Body of pancreas (tissue), 4 donors: ENCODE results near the gene TXLNB. TPM values are rescaled to one million over a fixed set of nuclear protein-coding genes. Genes with fewer than 3 reads are reported as not detected.

Source experiments
- ATAC-seq: fragments of 150-250 bp; one replicate; pipeline ENCODE4 v1.9.1; 2016
- DNase-seq, 4 donors: peaks; one replicate each; pipeline ENCODE4 v3.0.0-alpha.2; 2019
- H3K27ac ChIP-seq, 4 donors: fragments of 200-600 bp; sonication (generic); 1 replicate in 3 of 4; 2 replicates in 1 of 4; pipeline versions ENCODE4 v1.5.1 to v1.6.1; 2016 to 2019; ENCODE audit warnings: mild to moderate bottlenecking in 1 of 4, mixed read lengths in 1 of 4, moderate library complexity in 1 of 4
- H3K27me3 ChIP-seq, 2 donors: fragments of 200-600 bp; sonication (generic); one replicate each; pipeline ENCODE4 v1.6.0; 2016; ENCODE audit warnings: mild to moderate bottlenecking in 1 of 2
- H3K36me3 ChIP-seq, 2 donors: fragments of 200-600 bp; sonication (generic); replicated peaks in 1 of 2; 2 replicates each; pipeline ENCODE4 v1.5.1; 2016; ENCODE audit warnings: low read depth in 2 of 2; ENCODE audit not compliant: insufficient read depth in 1 of 2
- H3K4me1 ChIP-seq: fragments of 200-600 bp; sonication (generic); one replicate; pipeline ENCODE4 v1.6.0; 2016
- H3K4me3 ChIP-seq, 2 donors: fragments of 200-600 bp; sonication (generic); 1 replicate in 1 of 2; 2 replicates in 1 of 2; pipeline ENCODE4 v1.5.1; 2016 to 2019
- H3K9me3 ChIP-seq, 3 donors: fragments of 200-600 bp; sonication (generic); 1 replicate in 2 of 3; 2 replicates in 1 of 3; pipeline ENCODE4 v1.5.1; 2016
- POLR2A ChIP-seq, 3 donors: fragments of 450-650 bp; IDR thresholded peaks; one replicate each; pipeline ENCODE4 v1.6.1; 2016; ENCODE audit warnings: antibody characterized with exemption in 3 of 3, mild to moderate bottlenecking in 2 of 3
- WGBS, 2 donors: methylation state at CpG; one replicate each; pipeline ENCODE4 v1.1.5; 2017; 5-methylcytosine and 5-hydroxymethylcytosine counted together
- intact Hi-C: fragments of 100-400 bp; cut with DNase I; formaldehyde crosslinking; loops from one replicate; pipeline ENCODE4 v1.15.1; 2023
- total RNA-seq, 2 donors: library from RNA; depleted of rRNA; stranded (reverse); fragments of >200 nt; gene quantifications; one replicate each; pipeline ENCODE4 v1.1.0, GENCODE V29; 2016
- TF ChIP-seq, protein P1 (sequence below), 7 experiments: fragments of 450-650 bp in 4 of 7; fragments of 200-600 bp in 3 of 7; sonication (generic) in 3 of 7; IDR thresholded peaks; one replicate each; pipeline ENCODE4 v1.5.1; 2016 to 2019; ENCODE audit warnings: antibody characterized with exemption in 7 of 7

Gene TXLNB
- total RNA-seq, 2 donors from 2014 or later, result not detected

DNA sequence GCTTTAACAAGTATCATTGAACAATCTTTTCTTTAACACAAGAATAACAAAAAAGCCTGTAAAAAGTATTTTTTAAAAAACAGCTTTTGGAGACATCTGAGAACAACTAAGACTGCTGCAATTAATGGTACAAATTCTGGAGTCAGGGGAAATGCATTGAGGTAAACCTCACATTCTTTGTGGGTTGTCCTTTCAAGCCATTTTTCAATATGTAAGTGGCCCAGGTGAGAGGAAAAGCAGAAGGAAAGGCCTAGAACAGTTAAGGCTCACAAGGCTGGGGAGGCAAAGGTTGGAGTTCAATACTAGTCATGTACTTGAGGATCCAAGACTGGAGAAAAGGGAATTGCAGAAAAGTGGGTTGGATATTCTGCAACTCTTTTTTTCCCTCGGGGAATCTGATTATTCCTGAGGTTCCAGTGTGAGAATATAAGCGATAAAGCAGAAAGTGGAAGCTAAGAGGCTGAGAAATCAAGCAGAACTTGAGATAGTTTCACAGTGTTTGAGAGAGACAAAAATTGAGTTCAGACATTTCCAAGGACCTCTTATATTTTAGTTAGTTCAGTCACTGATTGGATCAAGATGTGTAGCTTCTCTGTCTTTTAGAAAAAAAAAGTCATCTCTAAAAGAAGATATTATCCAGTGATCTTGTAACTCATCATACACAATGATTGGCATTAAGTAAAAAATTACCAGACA, 25.0 kb upstream of the TXLNB start:
- no peak overlapping the region for H3K27ac ChIP-seq
- intact Hi-C loops, result no loop called here
- no peaks in the 10 kb centered on the region for H3K9me3 ChIP-seq
- no peaks in the 10 kb centered on the region for H3K36me3 ChIP-seq
- TF ChIP-seq POLR2A (IDR thresholded peaks at IDR 0.05), result no peak
- TF ChIP-seq, protein P1, sequence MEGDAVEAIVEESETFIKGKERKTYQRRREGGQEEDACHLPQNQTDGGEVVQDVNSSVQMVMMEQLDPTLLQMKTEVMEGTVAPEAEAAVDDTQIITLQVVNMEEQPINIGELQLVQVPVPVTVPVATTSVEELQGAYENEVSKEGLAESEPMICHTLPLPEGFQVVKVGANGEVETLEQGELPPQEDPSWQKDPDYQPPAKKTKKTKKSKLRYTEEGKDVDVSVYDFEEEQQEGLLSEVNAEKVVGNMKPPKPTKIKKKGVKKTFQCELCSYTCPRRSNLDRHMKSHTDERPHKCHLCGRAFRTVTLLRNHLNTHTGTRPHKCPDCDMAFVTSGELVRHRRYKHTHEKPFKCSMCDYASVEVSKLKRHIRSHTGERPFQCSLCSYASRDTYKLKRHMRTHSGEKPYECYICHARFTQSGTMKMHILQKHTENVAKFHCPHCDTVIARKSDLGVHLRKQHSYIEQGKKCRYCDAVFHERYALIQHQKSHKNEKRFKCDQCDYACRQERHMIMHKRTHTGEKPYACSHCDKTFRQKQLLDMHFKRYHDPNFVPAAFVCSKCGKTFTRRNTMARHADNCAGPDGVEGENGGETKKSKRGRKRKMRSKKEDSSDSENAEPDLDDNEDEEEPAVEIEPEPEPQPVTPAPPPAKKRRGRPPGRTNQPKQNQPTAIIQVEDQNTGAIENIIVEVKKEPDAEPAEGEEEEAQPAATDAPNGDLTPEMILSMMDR (IDR thresholded peaks at IDR 0.05), result no peak
- DNase-seq (no peak), ATAC-seq (no peak)
- no peaks in the 10 kb centered on the region for H3K4me1 ChIP-seq
- WGBS, 2 donors, result 75 to 77% methylated on average over 2 of the region's 2 CpGs
- H3K4me3 ChIP-seq, result no peak overlapping the region
- no peaks in the 10 kb centered on the region for H3K27me3 ChIP-seq

DNA sequence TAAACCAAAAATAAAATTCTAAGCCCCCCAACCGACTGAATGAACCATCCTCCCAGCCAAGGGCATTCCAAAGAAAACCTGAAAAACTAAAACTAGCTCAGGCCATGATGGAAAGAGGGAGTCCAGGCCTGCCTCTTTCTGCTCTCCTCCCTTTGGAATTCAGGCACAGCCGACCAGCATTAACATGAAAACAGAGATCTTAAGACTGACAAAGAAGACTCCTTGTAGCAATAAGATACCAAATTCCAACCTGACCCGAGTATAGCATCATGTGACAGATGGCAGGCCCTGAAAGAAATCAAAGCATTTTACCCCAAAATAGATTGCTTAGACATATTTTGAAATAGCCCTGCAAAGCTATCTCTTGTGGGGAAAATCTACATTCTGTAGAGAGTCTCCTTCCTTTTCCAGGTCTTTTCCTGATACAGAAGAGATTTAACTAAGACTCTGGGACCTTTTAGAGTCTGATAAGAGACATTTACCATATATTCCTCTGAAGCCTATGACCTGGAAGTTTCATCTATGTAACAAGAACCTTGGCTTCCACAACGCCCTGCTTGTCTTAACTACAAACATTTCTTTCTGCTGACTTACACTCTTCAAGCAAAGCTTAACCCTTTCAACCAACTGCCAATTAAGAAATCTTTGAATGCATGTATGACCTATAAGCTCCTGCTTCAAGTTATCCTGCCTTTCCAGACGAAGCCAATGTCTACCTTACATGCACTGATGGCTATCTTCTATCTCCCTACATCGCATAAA, 22.2 kb upstream of the TXLNB start:
- H3K4me1 ChIP-seq, result peaks cover 3% of the 10 kb centered on the region
- 55 to 56% methylated on average over 6 of the region's 6 CpGs for WGBS, 2 donors
- no peak for DNase-seq
- no peak overlapping the region for H3K4me3 ChIP-seq
- no peaks in the 10 kb centered on the region for H3K9me3 ChIP-seq
- no peaks in the 10 kb centered on the region for H3K36me3 ChIP-seq
- intact Hi-C loops, result no loop called here
- no peaks in the 10 kb centered on the region for H3K27me3 ChIP-seq
- ATAC-seq, result no peak
- TF ChIP-seq, protein P1 (IDR thresholded peaks at IDR 0.05), result no peak
- no peak for TF ChIP-seq POLR2A (IDR thresholded peaks at IDR 0.05)
- H3K27ac ChIP-seq, result no peak overlapping the region

DNA sequence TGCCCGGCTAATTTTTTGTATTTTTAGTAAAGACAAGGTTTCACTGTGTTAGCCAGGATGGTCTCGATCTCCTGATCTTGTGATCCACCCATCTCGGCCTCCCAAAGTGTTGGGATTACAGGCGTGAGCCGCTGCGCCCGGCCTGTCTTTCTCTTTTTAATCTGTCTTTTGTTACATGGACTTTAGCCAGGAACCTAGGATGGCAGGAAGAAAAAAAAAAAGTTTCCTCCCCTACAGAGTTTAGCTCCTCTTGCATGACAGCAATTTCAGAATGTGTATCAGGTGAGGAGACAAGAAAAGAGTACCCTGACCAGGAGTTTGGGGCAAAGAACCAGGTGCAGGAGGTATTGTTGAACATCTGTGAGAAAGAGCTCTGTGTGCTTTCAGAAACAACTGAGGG, 21.4 kb upstream of the TXLNB start:
- no peak for TF ChIP-seq POLR2A (IDR thresholded peaks at IDR 0.05)
- TF ChIP-seq, protein P1 (IDR thresholded peaks at IDR 0.05), result no peak
- no peak for DNase-seq
- Histone ChIP-seq H3K27me3 (no peaks in the 10 kb centered on the region), H3K4me1 (peaks cover 3% of the 10 kb centered on the region), H3K9me3 (no peaks in the 10 kb centered on the region), H3K36me3 (no peaks in the 10 kb centered on the region), H3K27ac (no peak overlapping the region), H3K4me3 (no peak overlapping the region)
- intact Hi-C loops, result no loop called here
- 96 to 97% methylated on average over 7 of the region's 7 CpGs for WGBS, 2 donors
- no peak for ATAC-seq

DNA sequence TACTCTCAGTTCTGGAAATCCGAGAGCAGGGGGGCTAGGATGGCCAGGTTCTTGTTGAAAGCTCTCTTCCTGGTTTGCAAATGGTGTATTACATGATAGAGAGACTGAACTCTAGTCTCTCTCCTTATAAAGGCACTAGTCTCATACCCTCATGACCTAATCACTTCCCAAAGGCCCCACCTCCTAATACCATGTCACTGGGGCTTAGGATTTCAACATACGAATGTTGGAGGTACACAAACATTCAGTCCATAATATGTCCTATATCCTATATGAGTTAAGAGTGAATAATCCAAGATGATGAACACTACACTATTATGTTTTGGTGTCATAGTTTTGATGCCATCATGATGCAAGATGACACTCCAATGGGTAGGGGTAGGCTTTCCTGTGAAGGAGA, 20.0 kb upstream of the TXLNB start:
- Histone ChIP-seq H3K36me3 (no peaks in the 10 kb centered on the region), H3K4me3 (no peak overlapping the region), H3K27ac (no peak overlapping the region), H3K27me3 (no peaks in the 10 kb centered on the region), H3K9me3 (no peaks in the 10 kb centered on the region), H3K4me1 (peaks cover 3% of the 10 kb centered on the region)
- ATAC-seq (no peak), DNase-seq (no peak)
- intact Hi-C loops, result no loop called here
- TF ChIP-seq, protein P1 (IDR thresholded peaks at IDR 0.05), result no peak
- TF ChIP-seq POLR2A (IDR thresholded peaks at IDR 0.05), result no peak
- 88 to 95% methylated on average over 2 of the region's 2 CpGs for WGBS, 2 donors
